Measurements from ENCODE around the gene CXXC1.

DNA sequence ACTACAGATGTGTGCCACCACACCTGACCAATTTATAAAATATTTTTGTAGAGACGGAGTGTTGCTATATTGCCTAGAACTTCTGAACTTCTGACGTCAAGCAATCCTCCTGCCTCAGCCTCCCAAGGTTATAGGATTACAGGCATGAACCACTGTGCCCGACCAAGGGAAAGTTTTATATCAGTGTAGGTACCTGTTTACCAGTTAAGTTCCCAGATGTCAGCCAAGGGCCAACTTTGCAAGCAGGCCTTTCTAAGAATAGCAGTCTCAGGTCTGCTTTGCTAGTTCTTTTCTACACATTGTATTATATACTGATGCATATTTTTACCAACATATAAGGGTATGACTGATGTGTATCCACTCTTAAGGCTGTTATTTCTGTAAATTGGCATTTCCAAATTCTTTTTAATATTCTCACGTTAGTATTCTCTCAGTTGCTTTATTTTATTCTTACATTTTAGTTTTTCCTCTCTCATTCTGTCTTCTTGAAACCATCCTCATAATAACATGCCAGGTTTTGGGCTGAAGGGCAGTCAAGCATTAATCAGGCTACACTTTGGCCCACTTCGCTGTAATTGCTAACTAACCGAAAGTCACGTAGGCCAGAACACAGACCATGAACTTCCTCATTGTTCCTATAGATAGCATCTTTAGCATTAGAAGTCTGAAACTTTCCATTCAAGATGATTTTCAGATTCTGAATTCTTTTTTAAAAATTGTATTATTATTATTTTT, 25.0 kb upstream of the CXXC1 start:
- no peak for TF ChIP-seq POLR2A (IDR thresholded peaks at IDR 0.05)
- TF ChIP-seq, protein P1, sequence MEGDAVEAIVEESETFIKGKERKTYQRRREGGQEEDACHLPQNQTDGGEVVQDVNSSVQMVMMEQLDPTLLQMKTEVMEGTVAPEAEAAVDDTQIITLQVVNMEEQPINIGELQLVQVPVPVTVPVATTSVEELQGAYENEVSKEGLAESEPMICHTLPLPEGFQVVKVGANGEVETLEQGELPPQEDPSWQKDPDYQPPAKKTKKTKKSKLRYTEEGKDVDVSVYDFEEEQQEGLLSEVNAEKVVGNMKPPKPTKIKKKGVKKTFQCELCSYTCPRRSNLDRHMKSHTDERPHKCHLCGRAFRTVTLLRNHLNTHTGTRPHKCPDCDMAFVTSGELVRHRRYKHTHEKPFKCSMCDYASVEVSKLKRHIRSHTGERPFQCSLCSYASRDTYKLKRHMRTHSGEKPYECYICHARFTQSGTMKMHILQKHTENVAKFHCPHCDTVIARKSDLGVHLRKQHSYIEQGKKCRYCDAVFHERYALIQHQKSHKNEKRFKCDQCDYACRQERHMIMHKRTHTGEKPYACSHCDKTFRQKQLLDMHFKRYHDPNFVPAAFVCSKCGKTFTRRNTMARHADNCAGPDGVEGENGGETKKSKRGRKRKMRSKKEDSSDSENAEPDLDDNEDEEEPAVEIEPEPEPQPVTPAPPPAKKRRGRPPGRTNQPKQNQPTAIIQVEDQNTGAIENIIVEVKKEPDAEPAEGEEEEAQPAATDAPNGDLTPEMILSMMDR (IDR thresholded peaks at IDR 0.05) = no peak

Measured in Peyer's patch (tissue), 4 donors.